Brain microvascular endothelial cell (primary cell): ENCODE results near the gene KLHL26.

Experiments
- DNase-seq: peaks from one replicate; pipeline ENCODE4 v3.0.0-alpha.2; 2020
- H3K27ac ChIP-seq: fragments of 250-450 bp; sonication (Bioruptor Pico); 2 replicates; pipeline ENCODE4 v1.5.1; 2020; ENCODE audit warnings: mild to moderate bottlenecking, moderate library complexity
- H3K27me3 ChIP-seq: fragments of 250-450 bp; sonication (Bioruptor Pico); replicated peaks from 2 replicates; pipeline ENCODE4 v1.5.1; 2020; ENCODE audit warnings: mild to moderate bottlenecking
- H3K36me3 ChIP-seq: fragments of 250-450 bp; sonication (Bioruptor Pico); replicated peaks from 2 replicates; pipeline ENCODE4 v1.5.1; 2020; ENCODE audit warnings: mild to moderate bottlenecking
- H3K4me3 ChIP-seq: 2 replicates; pipeline ENCODE4 v1.5.1; 2011; ENCODE audit warnings: low read depth, mild to moderate bottlenecking, control low read depth, low read length, moderate library complexity
- in situ Hi-C: cut with HindIII; loops from 2 replicates; pipeline ENCODE4 v1.10.0; 2017; ENCODE audit warnings: low sequenced_read_pairs, low pct_ligation_motif_present
- TF ChIP-seq, protein P1 (sequence below): IDR thresholded peaks from 2 replicates; pipeline ENCODE4 v1.5.1; 2011; ENCODE audit warnings: low read depth, mild to moderate bottlenecking, moderate library complexity, low read length, control low read depth, inconsistent platforms; ENCODE audit errors: missing control alignments

The KLHL26 gene

GRCh38 chr19:18647807-18648206, 11.0 kb downstream of the KLHL26 start:
- Histone ChIP-seq H3K36me3 (no peaks in the 10 kb centered on the region), H3K27ac (no peak overlapping the region), H3K27me3 (no peaks in the 10 kb centered on the region), H3K4me3 (no peak overlapping the region)
- in situ Hi-C loops = no loop called here
- TF ChIP-seq, protein P1, sequence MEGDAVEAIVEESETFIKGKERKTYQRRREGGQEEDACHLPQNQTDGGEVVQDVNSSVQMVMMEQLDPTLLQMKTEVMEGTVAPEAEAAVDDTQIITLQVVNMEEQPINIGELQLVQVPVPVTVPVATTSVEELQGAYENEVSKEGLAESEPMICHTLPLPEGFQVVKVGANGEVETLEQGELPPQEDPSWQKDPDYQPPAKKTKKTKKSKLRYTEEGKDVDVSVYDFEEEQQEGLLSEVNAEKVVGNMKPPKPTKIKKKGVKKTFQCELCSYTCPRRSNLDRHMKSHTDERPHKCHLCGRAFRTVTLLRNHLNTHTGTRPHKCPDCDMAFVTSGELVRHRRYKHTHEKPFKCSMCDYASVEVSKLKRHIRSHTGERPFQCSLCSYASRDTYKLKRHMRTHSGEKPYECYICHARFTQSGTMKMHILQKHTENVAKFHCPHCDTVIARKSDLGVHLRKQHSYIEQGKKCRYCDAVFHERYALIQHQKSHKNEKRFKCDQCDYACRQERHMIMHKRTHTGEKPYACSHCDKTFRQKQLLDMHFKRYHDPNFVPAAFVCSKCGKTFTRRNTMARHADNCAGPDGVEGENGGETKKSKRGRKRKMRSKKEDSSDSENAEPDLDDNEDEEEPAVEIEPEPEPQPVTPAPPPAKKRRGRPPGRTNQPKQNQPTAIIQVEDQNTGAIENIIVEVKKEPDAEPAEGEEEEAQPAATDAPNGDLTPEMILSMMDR = no peak
- no peak for DNase-seq

DNA sequence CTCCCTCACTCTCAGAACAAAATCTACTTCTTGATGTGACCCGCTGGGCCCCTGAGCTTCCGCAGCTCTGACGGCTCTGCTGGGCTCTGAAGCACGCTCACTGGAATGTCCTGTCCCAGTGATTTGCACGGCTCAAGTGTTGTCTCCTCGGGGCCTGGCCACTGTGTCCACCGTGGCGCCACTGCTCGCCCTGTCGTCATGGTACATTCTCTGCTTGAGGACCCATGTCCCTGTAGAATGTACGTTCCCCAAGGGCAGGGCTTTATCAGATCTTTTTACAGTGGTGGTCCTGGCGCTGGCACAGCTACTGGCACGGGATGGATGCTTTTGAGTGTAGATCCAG, 12.1 kb downstream of the KLHL26 start:
- in situ Hi-C loops = no loop called here
- DNase-seq = peak; percentile 48
- TF ChIP-seq, protein P1 = no peak
- H3K4me3 ChIP-seq = no peak overlapping the region
- H3K36me3 ChIP-seq = no peaks in the 10 kb centered on the region
- peak overlapping the region; percentile 90 for H3K27ac ChIP-seq
- no peaks in the 10 kb centered on the region for H3K27me3 ChIP-seq

GRCh38 chr19:18649371-18650020, 12.7 kb downstream of the KLHL26 start:
- Histone ChIP-seq H3K4me3 (no peak overlapping the region), H3K27me3 (no peaks in the 10 kb centered on the region), H3K36me3 (no peaks in the 10 kb centered on the region), H3K27ac (peak overlapping the region; percentile 90)
- in situ Hi-C loops = no loop called here
- DNase-seq = peak; percentile 51
- TF ChIP-seq, protein P1 = no peak

- no peaks in the 10 kb centered on the region for H3K27me3 ChIP-seq
- in situ Hi-C loops = no loop called here
- H3K36me3 ChIP-seq = no peaks in the 10 kb centered on the region
- TF ChIP-seq, protein P1 = no peak
- H3K4me3 ChIP-seq = no peak overlapping the region
- peak; percentile 59 for DNase-seq
- H3K27ac ChIP-seq = peak overlapping the region; percentile 90
Measured at GRCh38 chr19:18650021-18650390, 13.2 kb downstream of the KLHL26 start.

DNA sequence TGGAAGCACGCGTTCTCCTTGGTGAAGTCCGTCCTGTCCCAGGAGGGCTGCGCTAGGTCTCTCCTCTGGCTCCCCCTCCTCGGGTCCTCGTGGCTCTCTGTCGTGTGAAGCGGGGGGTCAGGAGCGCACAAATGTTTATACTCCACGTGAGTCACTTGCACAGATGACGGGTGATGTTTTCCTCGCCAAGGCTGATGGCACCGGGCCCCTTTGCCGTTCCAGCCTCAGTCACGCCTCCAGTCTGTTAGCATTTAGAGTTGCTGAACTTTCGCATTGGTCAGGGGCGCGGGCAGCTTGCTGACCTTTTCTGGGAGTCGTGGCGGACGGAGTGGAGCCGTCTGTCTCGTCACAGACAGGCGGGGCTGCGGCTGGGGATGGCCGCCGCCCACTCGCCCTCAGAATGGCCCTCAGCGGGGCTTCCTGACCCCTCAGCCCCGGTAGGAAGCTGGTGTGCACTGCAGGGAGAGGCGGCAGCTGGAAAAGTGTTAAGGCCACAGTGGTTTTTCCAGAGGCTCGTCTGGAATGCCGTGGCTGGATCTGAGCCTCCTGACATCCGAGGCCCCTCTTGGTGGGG, 13.7 kb downstream of the KLHL26 start:
- Histone ChIP-seq H3K4me3 (peak overlapping the region; percentile 12), H3K27ac (peak overlapping the region; percentile 90), H3K36me3 (no peaks in the 10 kb centered on the region), H3K27me3 (no peaks in the 10 kb centered on the region)
- TF ChIP-seq, protein P1 = no peak
- in situ Hi-C loops = no loop called here
- DNase-seq = peak; percentile 85

- Histone ChIP-seq H3K36me3 (no peaks in the 10 kb centered on the region), H3K27ac (peak overlapping the region; percentile 90), H3K4me3 (no peak overlapping the region), H3K27me3 (no peaks in the 10 kb centered on the region)
- DNase-seq = no peak
- TF ChIP-seq, protein P1 = no peak
- in situ Hi-C loops = no loop called here
Measured at GRCh38 chr19:18651300-18651699, 14.5 kb downstream of the KLHL26 start.
